Forelimb muscle (tissue), 1 donor: Measurements from ENCODE around the gene IRF2. TPM values are rescaled to one million over a fixed set of nuclear protein-coding genes. Genes with fewer than 3 reads are reported as not detected.
"Not testable (repeated sequence)": the region's sequence is repeated elsewhere in the genome, so short reads cannot be mapped to it uniquely, and the experiment has no call there.

Experiments
- DNase-seq: peaks from one replicate; pipeline ENCODE4 v3.0.0-alpha.2; 2013; ENCODE audit warnings: low read depth
- polyA plus RNA-seq: library from polyadenylated mRNA; unstranded; fragments of 120-200 nt; gene quantifications from one replicate; pipeline ENCODE4 v1.2.1, GENCODE V29; 2013; ENCODE audit not compliant: insufficient read length

Gene IRF2
- polyA plus RNA-seq, 1 donor = 17.3 TPM

DNA sequence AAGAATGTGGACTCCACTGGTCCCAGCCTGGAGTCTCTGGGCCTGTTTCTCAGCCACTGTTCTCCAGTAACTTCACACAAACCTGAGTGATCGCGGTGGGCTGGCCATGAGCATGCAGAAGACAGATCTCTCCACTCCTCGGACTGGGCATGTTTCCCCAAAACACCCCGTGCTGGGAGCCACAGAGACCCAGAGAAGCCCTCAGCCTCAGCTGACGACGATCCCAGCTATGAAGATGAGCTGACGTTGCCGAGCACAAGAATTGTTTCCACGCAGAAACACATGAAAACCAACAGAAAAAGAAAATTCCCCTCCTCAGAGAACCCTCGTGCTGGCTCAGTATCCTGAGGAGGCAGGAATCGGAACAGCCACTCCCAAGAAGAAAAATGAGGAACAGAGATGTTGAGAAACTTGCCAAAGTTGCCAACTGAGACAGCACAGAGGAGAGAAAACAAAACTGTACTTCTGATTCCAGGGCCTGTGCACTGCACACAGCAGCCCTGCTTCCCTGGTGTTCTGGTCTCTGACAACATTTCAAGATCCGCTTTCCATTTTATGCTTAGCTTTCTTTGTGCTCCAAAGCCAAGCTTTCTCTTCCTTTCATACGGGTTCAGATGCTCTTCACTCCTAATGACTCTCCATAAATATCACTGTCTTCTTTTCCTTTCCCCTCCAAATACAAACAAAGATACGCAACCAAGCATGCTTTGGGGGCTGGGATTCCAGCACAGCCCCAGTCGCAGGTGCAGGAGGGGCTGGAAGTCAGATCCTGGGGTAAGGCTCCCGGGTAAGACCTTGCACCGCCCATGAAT is 81.4 kb downstream of the IRF2 start:
- DNase-seq = no peak

DNA sequence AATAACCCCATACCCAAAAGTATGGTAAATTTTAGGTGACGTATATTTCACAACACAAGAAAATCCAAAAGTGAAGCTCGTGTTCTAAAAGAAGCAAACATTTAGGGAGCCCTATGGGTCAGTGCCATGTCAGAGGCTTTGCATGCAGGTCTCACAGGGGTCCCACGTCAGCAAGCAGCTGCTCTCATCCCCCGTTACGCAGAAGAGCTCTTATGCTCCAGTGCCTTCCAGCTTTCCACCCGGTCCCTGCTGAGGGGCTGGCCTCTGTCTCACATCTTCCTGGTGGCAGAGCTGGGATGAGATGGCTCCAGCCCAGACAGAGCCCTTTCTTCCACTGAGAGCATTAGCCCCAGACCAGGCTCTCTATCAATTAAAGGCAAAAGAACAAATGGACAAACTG is 82.0 kb downstream of the IRF2 start:
- no peak for DNase-seq

GRCh38 chr4:184389978-184390900 is 84.1 kb downstream of the IRF2 start:
- DNase-seq = no peak

DNA sequence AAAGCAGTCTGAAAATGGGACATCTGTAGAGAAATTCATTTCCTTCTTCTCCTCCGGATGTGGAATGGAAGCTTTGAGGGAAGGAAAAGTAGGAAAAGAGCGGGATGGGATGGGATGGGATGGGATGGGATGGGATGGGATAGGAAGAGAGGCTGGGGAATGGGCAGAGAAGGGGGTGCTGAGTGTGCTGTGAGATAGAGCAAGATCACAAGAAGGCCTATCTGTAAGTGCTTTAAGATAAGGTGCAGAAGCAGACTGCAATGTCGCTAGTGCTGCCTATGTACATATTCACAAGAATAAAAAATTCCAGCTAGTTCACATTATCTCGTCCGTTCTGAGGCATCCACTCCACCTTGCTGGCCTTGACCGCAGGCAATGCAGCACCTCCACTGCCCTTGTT is 86.2 kb downstream of the IRF2 start:
- no peak for DNase-seq

- DNase-seq = no peak
These were observed 87.0 kb downstream of the IRF2 start for GRCh38 chr4:184387351-184387750.

DNA sequence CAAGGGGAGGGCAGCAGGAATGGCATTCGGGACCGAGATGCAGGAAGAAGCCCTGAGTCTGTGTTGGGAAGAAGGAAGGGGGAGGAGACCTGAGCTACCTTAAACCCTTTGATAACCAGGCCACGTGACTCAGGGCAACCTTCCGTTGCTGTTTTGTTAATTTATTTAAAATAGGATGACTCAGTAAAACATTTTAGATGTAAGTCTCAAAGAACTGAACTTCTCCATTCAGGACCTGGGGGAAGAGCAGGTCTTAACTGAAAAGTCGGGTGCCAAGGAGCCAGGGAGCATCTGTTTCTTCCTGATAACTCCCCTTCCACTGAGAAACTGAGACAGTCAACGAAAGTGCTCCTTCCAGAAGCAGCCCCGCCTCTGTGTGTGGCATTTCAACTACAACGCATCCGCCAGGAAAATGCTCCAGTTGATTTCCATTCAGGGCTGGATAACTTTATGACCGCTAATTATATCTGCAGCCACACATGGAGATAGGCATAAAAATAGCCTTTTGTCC is 88.0 kb downstream of the IRF2 start:
- no peak for DNase-seq

DNA sequence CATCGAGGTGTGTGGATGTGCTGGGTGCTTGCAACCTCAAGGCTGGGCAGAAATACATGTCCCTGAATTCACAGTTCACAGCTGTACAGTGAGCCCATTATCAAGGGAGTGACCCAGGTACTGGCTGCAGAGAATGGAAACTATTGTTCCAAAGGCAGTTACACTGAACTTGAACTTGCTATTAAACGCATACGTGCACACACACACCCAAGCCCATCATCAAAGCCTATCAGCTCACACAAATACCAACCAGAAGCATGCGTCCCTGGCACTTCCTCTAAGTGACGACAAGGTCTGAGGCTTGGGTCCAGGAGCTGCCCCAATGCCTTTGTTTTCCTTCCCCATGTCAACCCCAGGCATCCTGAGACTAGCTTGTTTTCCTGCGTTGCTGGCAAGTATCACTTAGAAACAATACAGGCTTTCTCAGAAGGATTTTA is 88.6 kb downstream of the IRF2 start:
- DNase-seq = no peak

GRCh38 chr4:184384810-184385557 is 89.4 kb downstream of the IRF2 start:
- no peak for DNase-seq

- no peak for DNase-seq
These were observed 90.1 kb downstream of the IRF2 start for GRCh38 chr4:184384056-184384809.

DNA sequence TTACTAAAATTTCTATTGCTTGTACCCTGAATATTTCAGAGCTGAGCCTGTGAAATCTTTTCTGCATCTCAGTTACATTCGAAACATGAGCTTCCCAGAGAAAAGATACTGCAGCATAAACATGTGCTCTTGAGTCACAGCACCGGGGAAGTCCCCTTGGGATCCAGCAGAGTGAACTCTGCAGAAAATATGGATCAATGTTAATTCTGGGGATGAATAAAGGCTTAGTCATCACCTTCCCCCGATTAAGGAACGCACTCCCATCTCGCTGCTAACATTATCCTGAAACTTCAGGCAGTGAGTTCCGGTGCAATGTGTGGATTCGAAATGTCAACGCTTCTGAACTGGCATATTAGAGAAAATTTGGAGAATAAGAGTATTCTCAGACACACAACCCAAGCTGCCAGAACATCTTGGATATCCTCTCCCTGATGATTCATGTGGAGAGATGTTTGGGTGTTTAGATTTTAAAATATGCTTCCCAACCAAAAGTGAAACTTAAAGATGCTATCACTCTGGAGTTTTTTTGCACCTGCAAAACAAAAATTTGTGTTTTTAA is 90.8 kb downstream of the IRF2 start:
- no peak for DNase-seq

DNA sequence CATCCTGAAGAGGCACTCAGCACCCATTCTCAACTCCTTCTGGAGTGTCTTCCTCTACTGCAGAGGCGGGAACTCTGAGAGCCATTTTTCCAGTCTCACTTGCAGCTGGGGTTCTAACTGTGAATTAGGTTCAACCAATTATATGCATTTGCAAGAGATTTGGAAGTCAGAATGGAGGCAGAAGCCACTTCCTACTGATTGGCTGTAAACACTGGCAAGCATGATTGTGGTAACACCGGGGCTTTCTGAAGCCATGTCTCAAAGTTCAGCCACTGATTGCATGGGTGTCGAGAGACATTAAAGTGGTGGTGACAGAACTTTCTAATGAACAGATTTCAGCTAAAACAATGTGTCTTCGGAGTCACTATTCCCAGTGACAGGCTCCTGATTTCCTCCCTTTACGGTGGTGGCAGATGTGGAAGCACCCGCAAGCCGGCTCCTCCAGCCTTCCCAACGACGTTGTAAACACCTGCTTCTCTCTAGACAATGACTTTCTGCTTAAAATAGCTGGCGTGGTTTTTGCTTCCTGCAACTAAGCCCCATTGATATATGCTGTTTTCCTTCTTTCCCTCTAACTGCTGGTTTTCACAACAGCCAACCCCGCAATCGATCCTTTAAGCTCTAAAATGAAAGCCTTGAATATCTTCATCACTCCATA is 92.0 kb downstream of the IRF2 start:
- DNase-seq = no peak

- DNase-seq = no peak
These were observed 93.6 kb downstream of the IRF2 start for GRCh38 chr4:184380707-184381106.

- DNase-seq = not testable (repeated sequence)
These were observed 94.1 kb downstream of the IRF2 start for GRCh38 chr4:184380214-184380613.

DNA sequence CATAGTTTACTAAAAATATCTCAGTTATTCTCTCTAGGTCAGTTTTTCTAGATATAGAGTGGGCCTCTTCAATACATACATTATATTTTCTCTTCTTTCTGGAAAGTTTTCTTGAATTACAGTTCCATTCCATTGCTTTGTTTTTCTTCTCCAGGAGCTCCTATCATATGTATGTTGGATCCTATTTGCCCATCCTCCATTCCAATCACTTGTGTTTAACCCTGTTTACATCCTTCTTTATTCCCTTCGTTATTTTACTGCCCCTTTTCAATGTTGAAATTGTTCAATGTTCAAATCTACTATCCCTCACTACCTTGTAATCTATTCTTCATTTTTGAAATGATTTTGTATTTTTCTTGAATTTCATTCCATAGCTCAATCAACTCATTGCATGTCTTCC is 97.4 kb downstream of the IRF2 start:
- DNase-seq = no peak

- DNase-seq = no peak
These were observed 98.1 kb downstream of the IRF2 start for GRCh38 chr4:184376126-184376838.

DNA sequence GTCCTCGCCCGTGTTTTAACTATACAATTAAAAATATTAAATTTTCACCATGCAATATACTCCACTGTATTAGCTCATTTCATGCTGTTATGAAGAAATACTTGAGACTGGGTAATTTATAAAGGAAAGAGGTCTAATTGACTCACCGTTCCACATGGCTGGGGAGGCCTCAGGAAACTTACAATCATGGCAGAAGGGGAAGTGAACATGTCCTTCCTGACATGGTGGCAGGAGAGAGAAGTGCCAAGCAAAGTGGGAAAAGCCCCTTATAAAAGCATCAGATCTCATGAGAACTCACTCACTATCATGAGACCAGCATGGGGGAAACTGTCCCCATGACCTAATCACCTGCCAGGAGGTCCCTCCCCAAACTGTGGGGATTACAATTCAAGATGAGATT is 98.7 kb downstream of the IRF2 start:
- not testable (repeated sequence) for DNase-seq

DNA sequence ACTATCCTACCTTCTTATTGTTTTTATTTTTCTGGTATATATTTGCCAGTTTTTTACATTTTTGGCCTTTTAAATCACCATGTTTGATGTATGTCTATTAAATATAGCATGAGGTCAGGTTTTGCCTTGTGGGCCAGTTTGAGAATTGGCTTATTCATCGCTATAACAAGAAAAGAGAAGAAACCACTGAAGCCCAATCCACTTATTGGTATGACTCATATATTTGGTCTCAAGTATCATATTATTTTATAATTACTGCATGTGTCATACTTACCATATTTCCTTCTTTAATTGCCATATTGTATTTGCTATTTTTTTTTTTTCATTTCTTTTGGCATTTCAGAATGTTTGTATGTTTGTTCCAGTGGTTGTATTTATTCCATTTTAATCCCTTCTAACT is 99.3 kb downstream of the IRF2 start:
- no peak for DNase-seq

DNA sequence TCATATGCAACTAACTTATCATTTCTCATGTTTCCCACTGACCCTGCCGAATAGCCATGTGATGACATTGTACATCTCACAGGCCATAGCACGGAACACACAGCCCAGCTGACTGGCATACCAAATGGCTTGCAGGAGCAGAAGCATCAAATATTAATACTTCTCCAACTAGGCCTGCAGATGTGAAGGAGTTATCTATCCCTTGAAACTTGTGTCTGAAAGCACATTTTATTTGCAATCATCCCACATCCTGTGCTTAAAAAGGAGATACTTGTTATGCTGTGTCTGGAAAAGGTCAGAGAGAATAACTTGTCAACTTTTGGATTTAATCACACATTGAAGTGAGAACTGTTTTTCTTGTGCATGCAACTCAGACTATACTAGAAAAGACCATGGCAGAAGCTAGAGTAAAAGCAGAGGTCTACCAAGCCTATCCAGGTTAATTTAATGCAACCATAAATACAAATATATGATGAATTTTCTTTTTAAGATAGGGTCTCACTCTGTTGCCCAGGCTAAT is 100.4 kb downstream of the IRF2 start:
- no peak for DNase-seq

DNA sequence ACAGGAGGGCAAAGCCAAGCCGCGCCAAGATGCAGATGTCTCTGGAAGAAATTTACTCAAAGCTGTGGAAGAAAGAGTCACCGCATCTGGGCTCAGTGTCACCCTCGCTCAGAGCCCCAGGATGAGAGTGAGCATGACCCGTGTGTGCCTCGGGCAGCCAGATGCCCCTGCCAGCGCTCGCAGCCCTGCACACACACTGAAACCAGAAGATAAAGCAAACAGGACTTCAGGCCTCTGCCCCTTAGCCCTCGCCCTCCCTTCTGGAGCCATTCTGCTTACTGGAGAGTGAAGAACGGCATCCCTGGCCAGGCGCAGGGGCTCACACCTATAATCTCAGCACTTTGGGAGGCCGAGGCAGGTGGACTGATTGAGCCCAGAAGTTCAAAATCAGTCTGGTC is 103.0 kb downstream of the IRF2 start:
- no peak for DNase-seq
